HG03139 (cell line): ENCODE data around the gene FAM184B.

Experiments used
- ATAC-seq: cut with Tn5 transposase; IDR thresholded peaks from one replicate; pipeline ENCODE4 v1.9.1; 2021; ENCODE audit not compliant: unreplicated experiment

The FAM184B gene

DNA sequence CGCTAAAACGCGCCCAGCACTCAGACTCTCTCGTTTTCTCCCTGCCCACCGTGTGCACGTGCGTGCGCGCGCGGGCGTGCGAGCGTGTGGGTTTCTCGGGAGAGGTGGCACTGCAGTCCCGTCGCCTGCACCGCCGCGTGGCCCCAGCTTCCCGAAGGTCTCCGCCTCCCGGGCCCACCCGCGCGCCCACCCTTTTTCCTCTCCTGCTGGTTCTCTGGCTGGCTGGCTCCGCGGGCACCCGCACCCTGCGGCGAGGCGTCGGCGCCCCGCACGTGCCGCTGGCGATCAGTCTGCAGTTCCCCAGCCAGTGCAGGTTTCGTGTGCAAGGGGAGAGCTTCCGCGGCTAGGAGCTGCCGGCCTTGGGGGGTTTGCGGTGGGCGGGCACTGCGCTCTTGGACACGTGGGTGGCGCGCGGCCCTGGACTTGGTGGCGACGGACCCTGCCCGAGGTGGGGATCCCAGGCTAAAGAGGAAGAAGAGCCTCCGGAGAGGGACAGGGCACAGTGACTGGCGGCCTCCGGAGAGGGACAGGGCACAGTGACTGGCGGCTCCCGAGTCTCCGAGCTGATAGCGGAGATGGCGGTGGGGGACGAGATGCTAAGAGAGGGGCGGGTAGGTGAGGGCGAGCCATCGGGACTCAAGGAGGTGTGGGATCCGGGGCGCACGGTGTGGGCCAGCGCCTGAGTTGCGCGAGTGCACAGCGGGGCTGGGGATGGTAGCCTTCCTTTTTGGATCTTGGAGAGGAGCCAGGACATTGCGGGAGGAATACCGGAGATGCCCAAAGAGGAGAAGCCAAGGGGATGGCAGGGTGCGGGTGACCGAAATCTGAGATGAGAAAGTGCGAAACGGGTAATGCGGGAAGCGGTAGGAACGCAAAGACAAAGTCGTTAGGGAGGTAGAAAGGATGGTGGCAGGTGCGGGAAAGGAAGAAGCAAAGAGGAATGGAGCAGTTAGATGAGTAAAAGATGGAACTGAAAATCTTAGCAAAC is at the start of gene FAM184B:
FAM184B (minus strand) TSS at position 322 of the 988 bp plus-strand sequence. CDS start 322 bp downstream, outside the sequence.
- no peak for ATAC-seq

GRCh38 chr4:17823871-17824669 is 42.6 kb upstream of the FAM184B start:
- no peak for ATAC-seq

GRCh38 chr4:17817027-17817426 is 35.6 kb upstream of the FAM184B start:
- ATAC-seq, result peak; percentile 70

DNA sequence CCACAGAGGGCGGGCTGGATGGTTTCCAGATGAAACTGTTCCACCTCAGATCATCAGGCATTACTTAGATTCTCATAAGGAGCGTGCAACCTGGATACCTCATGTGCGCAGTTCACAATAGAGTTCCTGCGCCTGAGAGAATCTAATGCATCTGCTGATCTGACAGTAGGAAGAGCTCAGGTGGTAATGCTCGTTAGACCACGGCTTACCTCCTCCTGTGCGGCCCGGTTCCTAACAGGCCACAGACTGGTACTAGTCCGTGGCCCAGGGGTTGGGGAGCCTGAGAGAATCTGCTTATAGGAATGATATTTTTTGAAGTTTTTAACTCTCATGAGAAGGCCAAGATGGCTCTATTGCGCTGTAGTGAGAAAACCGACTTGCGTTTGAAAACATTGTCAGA is 34.7 kb upstream of the FAM184B start:
- ATAC-seq, result no peak

GRCh38 chr4:17814140-17814539 is 32.7 kb upstream of the FAM184B start:
- no peak for ATAC-seq

- no peak for ATAC-seq
These were observed 31.4 kb upstream of the FAM184B start for GRCh38 chr4:17812801-17813200.

- ATAC-seq, result no peak
These were observed 30.7 kb upstream of the FAM184B start for GRCh38 chr4:17812125-17812524.

DNA sequence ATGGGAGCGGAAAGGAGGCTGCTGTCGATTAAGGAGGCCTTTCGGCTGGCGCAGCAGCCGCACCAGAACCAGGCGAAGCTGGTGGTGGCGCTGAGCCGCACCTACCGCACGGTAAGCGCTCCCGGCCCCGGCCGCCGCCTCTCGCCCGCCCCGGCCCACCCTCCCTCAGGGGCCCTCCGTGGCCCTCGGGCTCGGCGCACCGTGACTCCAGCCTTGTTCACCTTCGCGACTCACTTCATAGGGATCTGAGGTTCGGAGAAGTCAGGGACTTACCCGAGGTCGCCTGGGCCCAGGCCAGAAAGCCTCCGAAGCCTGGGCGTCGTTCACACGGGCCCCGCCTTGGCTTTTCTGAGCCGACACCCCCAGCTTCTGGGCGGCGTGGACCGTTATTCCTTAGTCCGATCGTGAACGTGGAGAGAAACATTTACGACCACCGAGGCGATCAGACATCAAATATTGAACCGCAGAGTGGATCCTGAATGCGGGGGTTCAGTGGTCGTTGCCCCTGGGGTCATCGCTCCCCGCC is 29.7 kb upstream of the FAM184B start:
- ATAC-seq, result peak; percentile 26

- ATAC-seq, result peak; percentile 83
These were observed 29.0 kb upstream of the FAM184B start, which contains the start of the genes DCAF16 and NCAPG for GRCh38 chr4:17810260-17811077. Gene DCAF16 (minus strand): TSS chr4:17810757. CDS start chr4:17804141, 6,616 bp downstream. Gene NCAPG (plus strand): TSS chr4:17810979. CDS start chr4:17811078, 99 bp downstream.

GRCh38 chr4:17809667-17810066 is 28.2 kb upstream of the FAM184B start:
- no peak for ATAC-seq

GRCh38 chr4:17807446-17807845 is 26.0 kb upstream of the FAM184B start:
- no peak for ATAC-seq

DNA sequence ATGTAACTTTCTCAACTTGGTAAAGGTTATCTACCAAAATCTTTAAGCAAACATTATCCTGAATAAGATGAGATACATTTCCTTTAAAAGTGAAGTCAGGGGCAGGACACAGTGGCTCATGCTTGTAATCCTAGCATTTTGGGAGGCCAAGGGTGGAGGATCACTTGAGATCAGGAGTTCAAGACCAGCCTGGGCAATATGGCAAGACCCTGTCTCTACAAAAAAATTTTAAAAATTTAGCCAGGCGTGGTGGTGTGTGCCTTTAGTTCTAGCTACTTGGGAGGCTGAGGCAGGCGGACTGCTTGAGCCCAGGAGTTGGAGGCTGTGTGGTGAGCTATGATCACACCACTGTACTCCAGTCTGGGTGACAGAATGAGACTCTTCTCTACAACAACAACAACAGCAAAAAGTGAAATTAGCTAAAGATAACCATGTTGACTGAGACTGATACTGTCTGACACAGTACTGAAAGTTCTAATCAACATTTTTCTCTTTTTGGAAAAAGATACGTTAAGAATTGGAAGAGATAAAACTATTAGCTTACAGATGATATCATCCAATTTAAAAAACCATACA is 24.2 kb upstream of the FAM184B start:
- ATAC-seq, result no peak

GRCh38 chr4:17797808-17798207 is 16.4 kb upstream of the FAM184B start:
- ATAC-seq, result no peak

- no peak for ATAC-seq
These were observed 13.3 kb upstream of the FAM184B start for GRCh38 chr4:17794730-17795129.

DNA sequence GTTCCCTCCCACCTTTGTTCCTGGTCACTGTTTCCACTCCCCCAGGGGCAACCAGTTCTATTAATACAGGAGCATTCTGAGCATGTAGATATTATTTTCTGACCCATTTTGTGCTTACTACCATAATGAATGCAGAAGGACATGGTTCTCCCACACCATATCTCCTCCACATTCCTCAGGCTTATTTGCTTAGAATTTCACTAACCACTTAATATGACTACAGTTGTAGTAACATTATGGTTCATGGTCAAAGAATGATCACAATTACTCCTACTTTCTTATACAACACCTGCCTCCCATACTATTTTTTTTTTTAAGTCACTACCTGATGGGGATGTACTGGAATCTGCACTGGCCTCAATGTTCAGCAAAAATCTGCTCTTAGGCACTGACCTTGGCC is 7.5 kb upstream of the FAM184B start:
- no peak for ATAC-seq

GRCh38 chr4:17787315-17787714 is 5.9 kb upstream of the FAM184B start:
- ATAC-seq, result no peak

- ATAC-seq, result no peak
These were observed 5.1 kb upstream of the FAM184B start for GRCh38 chr4:17786567-17786966.

DNA sequence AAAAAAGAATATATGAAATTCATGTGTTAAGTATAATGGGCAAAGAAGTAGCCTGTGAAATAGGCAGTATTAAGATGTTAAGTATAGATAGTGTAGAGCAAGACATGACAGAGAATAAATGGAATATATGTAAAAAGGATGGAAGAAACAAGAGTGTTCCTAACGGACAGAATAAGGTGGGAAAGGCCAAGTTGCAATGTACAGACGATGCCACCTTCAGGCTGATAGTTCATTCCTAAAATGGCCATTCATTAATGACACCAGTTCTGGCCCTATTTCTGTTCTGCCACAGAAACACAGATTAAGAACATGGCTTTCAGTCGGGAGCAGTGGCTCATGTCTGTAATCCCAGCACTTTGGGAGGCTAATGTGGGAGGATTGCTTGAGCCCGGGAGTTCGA is 4.4 kb upstream of the FAM184B start:
- no peak for ATAC-seq

DNA sequence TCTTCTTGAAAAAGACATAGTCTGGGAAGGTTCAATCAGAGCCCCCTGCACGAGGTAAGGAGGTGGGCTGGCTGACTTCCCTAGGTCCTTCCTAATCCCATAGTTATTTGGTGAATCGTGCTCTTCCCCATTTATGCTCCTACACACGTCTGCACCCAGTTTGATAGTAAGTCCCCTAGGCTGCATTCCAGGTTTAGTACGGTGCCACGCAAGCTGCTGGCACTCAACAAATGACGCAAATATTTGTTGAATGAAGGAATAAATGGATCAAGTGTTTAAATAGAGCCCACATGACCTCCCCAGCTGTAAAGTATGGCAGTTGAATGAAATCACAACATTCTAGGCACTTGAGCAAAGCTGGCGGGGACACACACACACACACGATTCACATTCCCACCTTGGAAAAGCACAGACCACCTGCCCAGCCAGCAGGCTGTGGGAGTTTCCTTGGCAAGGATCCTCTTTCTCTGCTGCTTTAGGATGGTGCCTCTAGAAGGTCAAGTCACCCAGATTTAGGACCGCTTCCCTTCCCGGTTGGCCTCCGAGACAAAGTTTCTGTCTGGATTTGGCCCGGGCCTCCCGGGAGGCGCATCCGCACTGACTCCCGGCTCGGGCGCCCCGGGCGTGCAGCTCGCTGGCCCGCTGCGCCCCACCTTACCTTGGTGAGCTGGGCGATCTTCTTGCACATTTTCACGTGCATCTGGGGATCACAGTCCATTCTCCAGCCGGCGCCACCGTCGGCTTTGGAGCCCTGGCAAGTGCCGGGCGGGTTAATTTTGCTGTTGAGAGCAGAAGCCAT is 721 bp downstream of the FAM184B start:
- no peak for ATAC-seq
